ENCODE data around the gene GPR62. TPM values are rescaled to one million over a fixed set of nuclear protein-coding genes. Genes with fewer than 3 reads are reported as not detected.

GPR62 gene
- total RNA-seq, 4 donors from 2014 or later: 0.13 to 1.8 (median 0.56) TPM; not detected in 1

- Histone ChIP-seq H3K9me3 (no peaks in the 10 kb centered on the region), H3K4me1 (peaks cover 6 to 22% of the 10 kb centered on the region in 2 donors), H3K4me3 (replicated peaks in 1 of 3) (no peak overlapping the region), H3K27me3 (no peaks in the 10 kb centered on the region), H3K36me3 (no peaks in the 10 kb centered on the region), H3K27ac (peak overlapping the region in 1 of 3 donors; percentile 47)
- 8 to 17% methylated on average over 13 to 14 of the region's 15 CpGs for WGBS, 2 donors
- intact Hi-C loops (cut with DNase I): no loop called here
- peak; percentile 58 to 79 for DNase-seq
- no peak for TF ChIP-seq POLR2A (IDR thresholded peaks at IDR 0.05)
Measured at GRCh38 chr3:52005571-52005986, 50.4 kb downstream of the GPR62 start.

DNA sequence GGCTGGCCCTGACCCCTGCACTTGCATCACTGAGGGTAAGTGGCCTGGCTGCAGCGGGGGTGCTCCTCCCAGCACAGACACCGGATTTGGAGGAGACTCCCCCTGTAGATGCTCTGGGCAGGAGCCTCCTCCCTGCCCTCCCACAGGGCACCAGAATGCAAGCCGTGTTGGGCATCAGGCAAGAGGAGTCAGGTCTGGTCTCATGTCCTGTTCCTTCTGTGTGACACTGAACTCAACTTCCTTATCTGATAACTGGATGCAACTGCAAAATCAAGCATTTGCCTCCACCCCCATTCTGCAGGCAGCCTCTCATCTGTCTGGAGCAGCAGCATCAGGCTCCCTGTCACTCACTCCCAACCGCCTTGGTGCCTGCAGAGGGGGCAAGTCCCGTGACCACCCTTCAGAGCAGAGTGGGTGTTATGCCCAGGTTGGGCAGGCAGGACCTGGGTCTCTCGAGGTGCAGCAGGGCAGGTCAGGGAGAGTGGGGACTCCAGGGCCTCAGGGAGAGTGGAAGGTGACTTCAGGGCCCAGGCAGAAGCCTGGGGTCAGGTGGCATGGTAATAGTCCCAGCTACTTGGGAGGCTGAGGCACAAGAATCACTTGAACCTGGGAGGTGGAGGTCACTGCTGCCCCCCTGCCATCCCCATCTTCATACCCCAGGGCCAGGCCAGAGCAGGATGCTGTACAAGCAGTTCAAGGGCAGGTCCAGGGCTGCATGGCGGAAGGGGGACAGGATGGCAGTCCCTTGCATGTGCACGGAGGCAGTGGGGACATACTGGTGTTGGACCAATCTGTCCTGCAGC is 51.0 kb downstream of the GPR62 start:
- Histone ChIP-seq H3K9me3 (no peaks in the 10 kb centered on the region), H3K27me3 (no peaks in the 10 kb centered on the region), H3K4me1 (peaks cover 6 to 22% of the 10 kb centered on the region in 2 donors), H3K27ac (no peak overlapping the region), H3K4me3 (replicated peaks in 1 of 3) (no peak overlapping the region), H3K36me3 (no peaks in the 10 kb centered on the region)
- TF ChIP-seq CTCF (IDR thresholded peaks at IDR 0.05) (no peak), POLR2A (IDR thresholded peaks at IDR 0.05) (no peak)
- DNase-seq: no peak
- WGBS, 2 donors: 55 to 56% methylated on average over 4 to 8 of the region's 8 CpGs
- intact Hi-C loops (cut with DNase I): no loop called here

GRCh38 chr3:52006820-52007133 is 51.6 kb downstream of the GPR62 start:
- intact Hi-C loops (cut with DNase I): no loop called here
- WGBS, 2 donors: 84 to 95% methylated on average over 4 to 6 of the region's 6 CpGs
- DNase-seq: no peak
- no peaks in the 10 kb centered on the region for H3K9me3 ChIP-seq
- H3K36me3 ChIP-seq: no peaks in the 10 kb centered on the region
- H3K27me3 ChIP-seq: no peaks in the 10 kb centered on the region
- TF ChIP-seq CTCF (IDR thresholded peaks at IDR 0.05) (no peak), POLR2A (IDR thresholded peaks at IDR 0.05) (no peak)
- no peak overlapping the region for H3K4me3 ChIP-seq (replicated peaks in 1 of 3)
- no peak overlapping the region for H3K27ac ChIP-seq
- peaks cover 6 to 19% of the 10 kb centered on the region in 2 donors for H3K4me1 ChIP-seq

Small RNAs within 50 kb of the gene (small RNA-seq; reads per million reads assigned to genes)
- not detected for gene AC115284.1

Other genes with a start within 250 kb of the GPR62 start
- gene GRM2, start 248.3 kb upstream of the GPR62 start, total RNA-seq: under 1 TPM in 3 of 4 donors, not detected in 1; 0.20 to 0.81 (median 0.45) TPM
- not detected for gene IQCF6, start 176.1 kb upstream of the GPR62 start, total RNA-seq
- not detected for gene IQCF2, start 93.8 kb upstream of the GPR62 start, total RNA-seq
- gene IQCF5, start 79.8 kb upstream of the GPR62 start, total RNA-seq: not detected
- not detected for gene IQCF1, start 52.0 kb upstream of the GPR62 start, total RNA-seq
- 10 to 100 TPM in 3 of 4 donors, 1 to 10 TPM in 1; 7.3 to 14.4 (median 11.9) TPM for gene RRP9, start 13.5 kb upstream of the GPR62 start, total RNA-seq
- gene PARP3, start 13.0 kb upstream of the GPR62 start, total RNA-seq: 10 to 100 TPM; 32.1 to 50.8 (median 47.1) TPM
- gene PCBP4, start 12.1 kb downstream of the GPR62 start, total RNA-seq: 10 to 100 TPM; 22.2 to 66.2 (median 41.1) TPM
- gene ABHD14B, start 18.7 kb downstream of the GPR62 start, total RNA-seq: 10 to 100 TPM; 64.5 to 94.9 (median 87.8) TPM
- gene ABHD14A, start 19.7 kb downstream of the GPR62 start, total RNA-seq: 10 to 100 TPM; 20.0 to 91.9 (median 49.3) TPM
- 10 to 100 TPM; 34.9 to 98.8 (median 77.6) TPM for gene ACY1, start 28.2 kb downstream of the GPR62 start, total RNA-seq
- 1,000 to 10,000 TPM in 3 of 4 donors, 100 to 1,000 TPM in 1; 826 to 1,348 (median 1,271) TPM for gene RPL29, start 40.5 kb downstream of the GPR62 start, total RNA-seq
- 10 to 100 TPM in 3 of 4 donors, 1 to 10 TPM in 1; 6.9 to 10.6 (median 10.4) TPM for gene DUSP7, start 101.2 kb downstream of the GPR62 start, total RNA-seq
- gene POC1A, start 199.0 kb downstream of the GPR62 start, total RNA-seq: 1 to 10 TPM in 2 of 4 donors, under 1 TPM in 2; 0.40 to 2.8 (median 1.5) TPM
- 10 to 100 TPM; 27.7 to 51.9 (median 45.9) TPM for gene ALAS1, start 242.8 kb downstream of the GPR62 start, total RNA-seq